HG03378 (cell line): ENCODE measurements around the gene TDRKH.

Experiments used
- ATAC-seq: cut with Tn5 transposase; IDR thresholded peaks from one replicate; pipeline ENCODE4 v1.9.1; 2021; ENCODE audit warnings: mild to moderate bottlenecking, moderate library complexity; ENCODE audit not compliant: unreplicated experiment

The TDRKH gene

DNA sequence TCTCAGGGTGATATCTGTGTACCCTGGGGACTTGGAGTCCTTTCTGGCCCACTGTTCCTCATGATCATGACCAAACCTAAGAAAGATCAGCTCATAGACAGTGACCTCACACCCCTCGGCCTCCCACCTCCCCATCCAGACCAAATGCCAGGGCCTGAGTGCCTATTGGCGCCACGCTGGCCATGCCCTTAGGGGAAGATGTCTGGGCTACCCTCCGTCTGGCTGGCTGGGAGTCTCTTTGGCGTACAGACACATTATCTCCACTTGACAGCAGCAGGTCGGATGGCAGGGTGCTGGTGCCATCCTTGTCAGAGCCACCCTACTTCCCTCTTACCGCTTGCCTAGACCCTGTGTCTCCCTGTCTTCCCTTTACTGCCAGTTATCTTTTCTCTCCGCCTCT lies 32.9 kb upstream of the TDRKH start:
- ATAC-seq, result no peak

DNA sequence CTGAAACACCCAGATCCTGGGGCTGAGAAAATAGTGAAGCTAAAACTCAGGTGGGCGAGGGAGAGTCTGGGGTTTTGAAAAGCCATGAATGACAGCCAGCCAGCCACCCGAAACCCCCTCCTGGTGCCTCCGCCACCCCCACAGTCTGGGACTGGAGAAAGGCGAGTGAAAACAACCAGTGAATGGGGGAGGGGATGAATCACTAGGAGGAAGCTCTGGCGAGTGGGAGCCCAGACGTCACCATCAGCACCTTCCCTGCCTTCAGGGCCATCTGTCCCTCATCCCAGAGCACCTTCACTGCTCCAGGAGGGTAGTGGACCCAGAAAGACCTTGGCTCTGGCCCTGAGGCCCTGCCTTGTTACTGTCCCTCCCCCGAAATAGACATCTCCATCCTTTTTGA lies 32.1 kb upstream of the TDRKH start:
- ATAC-seq, result no peak

GRCh38 chr1:151820940-151821339 lies 30.6 kb upstream of the TDRKH start:
- ATAC-seq, result no peak

- ATAC-seq, result no peak
Measured at GRCh38 chr1:151819976-151820623, 29.8 kb upstream of the TDRKH start.

- ATAC-seq, result no peak
Measured at GRCh38 chr1:151819227-151819835, 29.0 kb upstream of the TDRKH start.

DNA sequence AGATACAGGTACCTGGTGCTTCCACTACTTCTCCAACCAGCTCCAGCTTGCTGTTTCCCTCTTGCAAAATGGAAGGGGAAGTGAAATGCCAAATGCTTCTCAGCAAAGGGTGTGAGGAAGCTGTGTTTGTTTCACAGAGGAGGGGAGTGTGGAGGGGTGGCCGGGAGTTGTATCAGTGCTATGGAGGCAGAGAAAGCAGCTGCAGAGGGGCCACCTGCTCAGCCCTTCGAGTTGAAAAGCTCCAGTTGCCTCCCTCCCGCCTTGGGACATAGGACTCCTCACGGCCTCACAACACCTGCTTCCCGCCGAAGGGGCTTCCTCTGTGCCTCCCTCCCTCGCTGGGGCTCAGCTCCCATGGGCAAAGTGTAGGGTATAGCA lies 27.0 kb upstream of the TDRKH start:
- no peak for ATAC-seq

DNA sequence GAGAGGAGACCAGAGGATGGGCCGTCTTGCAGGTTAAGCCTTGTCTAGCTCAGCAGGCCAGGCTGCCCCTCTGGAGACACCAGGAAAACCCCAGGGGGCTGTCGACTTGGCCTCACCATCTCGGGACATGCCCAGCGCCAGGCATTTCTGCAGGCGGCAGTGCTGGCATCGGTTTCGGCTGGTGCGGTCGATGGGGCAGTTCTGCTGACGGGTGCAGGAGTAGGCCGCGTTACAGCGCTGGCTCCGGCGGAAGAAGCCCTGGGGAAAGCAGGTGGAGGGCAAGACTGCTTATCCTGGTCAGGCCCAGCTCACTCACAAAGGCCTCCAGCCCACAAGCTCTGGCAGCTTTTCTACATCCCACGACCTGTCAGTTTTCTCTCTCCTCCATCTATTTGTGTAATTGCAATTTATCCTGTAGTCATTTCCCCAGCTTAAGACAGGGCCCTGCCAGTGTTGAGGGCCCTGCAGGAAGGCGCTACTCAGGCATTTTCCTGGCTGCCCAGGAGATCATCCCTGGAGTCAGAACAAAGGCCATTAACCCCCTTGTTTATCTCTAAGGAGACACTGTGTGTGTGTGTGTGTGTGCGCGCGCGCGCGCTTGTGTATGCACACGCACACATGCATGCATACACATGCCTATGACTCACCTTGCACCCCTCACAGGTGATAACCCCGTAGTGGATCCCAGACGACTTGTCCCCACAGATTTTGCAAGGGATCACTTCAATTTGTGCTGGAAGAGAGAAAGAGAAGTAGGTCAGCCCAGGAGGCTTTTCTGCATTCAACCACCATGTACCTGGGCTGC lies 26.4 kb upstream of the TDRKH start:
- no peak for ATAC-seq

DNA sequence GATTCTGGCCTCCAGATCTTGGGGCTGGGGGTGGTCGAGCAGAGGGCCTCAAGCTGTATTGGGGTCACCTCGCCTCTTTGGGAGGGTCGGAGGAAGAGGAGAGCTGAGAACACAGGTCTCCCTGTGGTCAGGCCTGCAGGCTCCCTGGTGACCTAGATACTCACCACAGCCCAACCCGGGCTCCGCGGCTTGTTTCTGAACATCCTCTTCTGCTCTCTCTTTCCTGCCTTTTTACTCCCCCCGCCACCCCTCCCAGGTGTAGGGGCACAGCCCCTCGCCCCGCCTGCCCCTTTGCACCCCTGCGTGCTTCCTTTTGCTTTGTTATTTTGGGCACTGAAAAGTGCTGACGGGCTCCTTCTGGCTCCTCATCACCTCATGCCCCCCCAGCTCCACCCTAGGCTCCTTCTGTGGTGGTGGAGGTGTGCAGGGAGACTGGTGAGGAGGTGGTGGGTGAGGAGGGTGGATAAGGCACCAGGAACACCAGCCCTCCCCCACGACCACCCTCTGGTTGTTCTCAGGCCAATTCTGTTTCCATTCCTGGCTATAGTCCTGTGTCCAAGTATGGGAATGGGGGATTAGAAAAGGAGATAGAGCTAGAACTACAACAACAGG lies 25.5 kb upstream of the TDRKH start:
- ATAC-seq, result no peak

- ATAC-seq, result no peak
Measured at GRCh38 chr1:151814971-151815545, 24.8 kb upstream of the TDRKH start.

GRCh38 chr1:151814426-151814825 lies 24.1 kb upstream of the TDRKH start:
- ATAC-seq, result no peak

DNA sequence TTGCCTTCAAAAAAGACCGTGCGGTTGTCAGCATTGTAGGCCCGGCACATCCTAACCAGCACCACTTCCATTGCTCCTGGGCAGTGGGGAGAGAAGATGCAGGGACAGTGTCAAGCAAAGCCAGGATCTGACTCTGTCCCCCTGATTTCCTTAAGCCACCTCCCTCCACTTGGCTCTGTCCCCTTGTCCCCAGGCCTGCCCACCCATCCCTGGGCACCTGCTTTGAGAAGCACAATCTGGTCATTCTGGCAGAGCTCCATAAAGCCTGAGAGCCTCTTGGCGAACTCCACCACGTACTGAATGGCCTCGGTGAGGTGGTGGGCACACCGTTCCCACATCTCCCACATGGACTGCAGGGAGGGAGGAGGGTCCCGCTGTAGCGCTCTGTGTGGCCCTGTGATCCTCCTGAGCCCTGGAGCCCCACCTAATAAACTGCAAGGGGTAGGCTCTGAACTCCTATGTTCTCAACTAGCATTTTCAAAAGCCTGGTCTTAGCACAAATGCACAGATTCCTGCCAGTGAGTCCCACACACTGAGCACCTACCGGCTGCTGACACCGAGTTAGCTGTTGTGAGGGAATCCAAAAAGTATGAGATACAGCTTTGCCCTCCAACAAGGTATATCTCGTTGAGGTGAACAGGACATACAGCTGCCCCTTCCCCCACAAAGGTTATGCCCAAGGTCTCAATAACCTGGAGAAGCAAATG lies 23.1 kb upstream of the TDRKH start:
- no peak for ATAC-seq

GRCh38 chr1:151811181-151811580 lies 20.9 kb upstream of the TDRKH start:
- ATAC-seq, result no peak

DNA sequence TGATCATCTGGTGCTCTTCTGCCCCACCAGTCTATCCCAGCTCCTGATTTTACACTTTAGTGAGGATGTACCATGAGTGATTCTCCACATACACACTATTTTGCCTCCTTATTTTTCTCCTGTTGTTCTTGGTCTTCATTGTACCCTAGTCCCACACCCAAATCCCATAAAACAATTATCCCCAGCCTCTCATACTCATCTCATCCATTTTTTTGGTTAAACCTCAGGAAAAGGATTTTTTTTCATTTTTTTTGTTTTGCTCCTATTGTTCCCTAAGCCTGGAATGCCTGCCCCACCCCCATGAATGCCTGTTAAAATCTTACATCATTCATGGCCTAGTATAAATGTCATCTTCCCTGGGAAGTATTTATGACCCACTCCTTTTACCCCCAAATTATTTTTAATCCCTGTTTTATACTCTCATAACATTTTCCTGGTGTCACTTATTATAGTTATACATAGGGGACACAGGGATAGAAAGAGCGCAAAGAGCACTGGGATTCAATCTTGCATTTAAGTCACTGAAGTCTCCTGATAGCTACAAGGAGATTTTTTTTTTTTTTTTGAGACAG lies 19.8 kb upstream of the TDRKH start:
- ATAC-seq, result no peak

DNA sequence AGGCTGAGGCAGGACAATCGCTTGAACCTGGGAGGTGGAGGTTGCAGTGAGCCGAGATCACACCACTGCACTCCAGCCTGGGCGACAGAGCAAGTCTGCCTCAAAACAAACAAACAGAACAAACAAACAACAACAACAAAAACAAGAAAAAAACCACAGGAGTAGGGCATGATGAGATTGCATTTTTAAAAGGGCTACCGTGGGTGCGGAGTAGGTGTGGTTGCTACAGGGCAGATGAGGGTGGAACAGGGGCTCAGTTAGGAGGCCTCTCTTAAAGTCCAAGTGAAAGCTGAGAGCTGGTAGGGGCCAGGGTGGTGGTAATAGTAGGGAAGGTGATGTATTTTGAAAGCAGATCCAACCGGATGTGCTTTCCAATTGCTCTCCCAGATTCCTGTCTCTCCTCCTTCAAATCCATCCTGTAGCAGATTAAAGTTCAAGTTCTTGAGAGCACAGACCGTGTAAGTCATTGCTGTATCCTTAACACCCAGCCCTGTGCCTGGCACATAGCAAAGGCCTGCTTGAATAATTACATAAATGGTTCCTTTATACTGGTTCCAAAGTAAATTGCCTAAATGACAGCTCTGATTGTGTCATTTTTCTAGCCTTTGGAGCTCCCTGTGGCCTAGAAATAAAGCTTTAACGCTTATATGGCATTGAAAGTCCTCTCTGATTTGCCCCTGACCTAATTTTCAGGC lies 19.1 kb upstream of the TDRKH start:
- no peak for ATAC-seq

GRCh38 chr1:151807766-151808165 lies 17.5 kb upstream of the TDRKH start:
- no peak for ATAC-seq

- ATAC-seq, result no peak
Measured at GRCh38 chr1:151807131-151807530, 16.8 kb upstream of the TDRKH start.

DNA sequence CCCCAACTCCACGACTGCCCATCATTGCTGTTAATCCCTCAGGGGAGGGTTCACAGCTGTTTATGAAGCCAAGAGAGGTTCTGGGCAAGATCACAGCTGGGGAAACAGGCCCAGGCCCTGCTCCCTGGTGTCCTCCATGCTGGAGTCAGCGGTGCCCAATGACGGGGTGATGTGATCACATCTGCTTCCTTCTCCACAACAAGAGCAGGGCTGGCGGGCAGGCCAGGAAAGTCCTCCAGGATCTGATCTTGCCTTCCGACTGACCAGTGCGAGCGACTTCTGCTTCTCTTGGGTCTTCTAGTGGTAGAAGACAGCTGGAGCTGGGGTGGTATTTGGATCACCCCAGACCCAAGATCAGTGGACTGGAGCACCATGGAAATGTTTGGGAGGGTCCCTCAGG lies 15.9 kb upstream of the TDRKH start:
- ATAC-seq, result no peak

DNA sequence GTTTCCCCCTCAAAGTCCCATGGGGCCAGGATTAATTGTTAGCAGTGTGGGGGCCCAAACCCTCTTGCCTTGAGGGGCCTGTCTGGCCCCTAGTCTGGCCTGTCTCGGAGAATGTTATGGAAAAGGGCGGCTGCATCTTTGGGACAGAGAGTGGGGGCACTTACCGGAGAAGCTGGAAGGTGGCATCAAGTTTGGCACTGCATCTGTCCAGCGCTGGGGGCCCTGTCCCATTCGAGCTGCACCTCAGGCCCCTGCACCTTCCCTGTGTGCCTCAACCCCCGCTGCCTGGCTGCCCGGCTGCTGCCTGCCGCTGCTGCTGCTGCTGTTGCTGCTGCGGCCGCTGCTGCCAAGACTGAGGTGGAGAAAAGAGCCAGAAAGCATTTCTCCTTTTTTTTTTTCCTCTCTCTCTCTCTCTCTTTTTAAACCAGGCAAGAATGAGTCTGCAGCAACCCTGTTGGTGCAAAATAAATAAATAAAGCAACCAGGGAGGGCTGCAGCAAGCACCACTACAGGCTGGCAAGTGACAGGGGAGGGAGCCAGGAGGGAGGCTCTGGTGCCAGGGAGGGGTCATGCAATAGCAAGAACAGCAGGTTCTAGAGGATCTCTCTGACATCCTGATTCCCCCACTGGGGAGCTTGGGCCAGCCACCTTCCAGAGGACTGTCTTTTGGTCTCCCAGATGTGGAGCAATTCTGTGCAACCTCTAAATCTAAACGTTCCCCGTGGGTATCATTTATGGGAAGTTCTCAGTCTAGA lies 14.9 kb upstream of the TDRKH start, which contains the start of gene LINGO4:
TSS of gene LINGO4 (minus strand) at position 354 of the 755 bp plus-strand sequence. CDS start 2,715 bp downstream, outside the sequence.
- no peak for ATAC-seq

- ATAC-seq, result no peak
Measured at GRCh38 chr1:151803915-151804314, 13.6 kb upstream of the TDRKH start.
